Measurements from ENCODE around the gene APMAP.

Gene APMAP

DNA sequence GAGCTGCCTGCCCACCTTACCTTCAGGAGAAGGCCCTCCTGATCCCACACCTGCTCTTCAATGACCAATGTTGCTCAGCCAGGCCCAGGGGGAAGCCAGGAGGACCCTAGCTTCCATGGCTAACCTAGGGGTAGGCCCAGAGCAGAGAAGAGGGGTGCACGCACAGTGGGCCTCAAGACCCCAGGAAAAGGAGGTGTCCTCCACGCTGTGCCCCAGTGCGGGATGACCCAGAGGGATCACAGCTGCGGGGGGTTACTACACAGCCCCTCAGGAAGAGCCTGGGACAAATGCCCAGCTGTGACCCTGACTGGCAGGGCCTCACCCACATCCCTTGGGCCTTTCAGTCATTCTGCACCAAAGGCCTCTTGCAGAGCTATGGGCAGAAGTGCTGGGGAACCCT lies 31.6 kb upstream of the APMAP start:
- DNase-seq (ENCODE audit: low read depth) = no peak

GRCh38 chr20:25023356-25023755 lies 30.8 kb upstream of the APMAP start:
- no peak for DNase-seq (ENCODE audit: low read depth)

DNA sequence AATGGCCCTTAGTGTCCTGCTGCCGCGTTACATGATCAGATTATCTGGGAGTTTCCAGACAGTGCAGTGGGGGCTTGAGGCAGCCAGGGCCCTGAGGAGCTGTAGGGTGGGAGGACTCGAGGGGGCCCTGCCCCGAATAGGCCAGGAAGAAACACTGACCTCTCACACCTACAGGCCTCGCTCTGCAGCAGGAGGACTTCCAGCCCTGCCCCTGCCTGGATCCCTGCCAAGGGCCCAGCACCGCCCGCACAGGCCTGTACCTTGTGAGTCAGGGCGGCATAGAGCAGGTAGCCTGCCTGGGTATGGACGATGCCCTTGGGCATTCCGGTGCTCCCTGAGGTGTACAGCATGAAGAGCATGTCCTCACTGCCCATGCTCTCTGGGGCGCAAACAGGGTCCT lies 30.1 kb upstream of the APMAP start:
- no peak for DNase-seq (ENCODE audit: low read depth)

- DNase-seq (ENCODE audit: low read depth) = no peak
Observed at GRCh38 chr20:25021336-25021735, 28.8 kb upstream of the APMAP start.

- no peak for DNase-seq (ENCODE audit: low read depth)
Observed at GRCh38 chr20:25020901-25021301, 28.4 kb upstream of the APMAP start.

DNA sequence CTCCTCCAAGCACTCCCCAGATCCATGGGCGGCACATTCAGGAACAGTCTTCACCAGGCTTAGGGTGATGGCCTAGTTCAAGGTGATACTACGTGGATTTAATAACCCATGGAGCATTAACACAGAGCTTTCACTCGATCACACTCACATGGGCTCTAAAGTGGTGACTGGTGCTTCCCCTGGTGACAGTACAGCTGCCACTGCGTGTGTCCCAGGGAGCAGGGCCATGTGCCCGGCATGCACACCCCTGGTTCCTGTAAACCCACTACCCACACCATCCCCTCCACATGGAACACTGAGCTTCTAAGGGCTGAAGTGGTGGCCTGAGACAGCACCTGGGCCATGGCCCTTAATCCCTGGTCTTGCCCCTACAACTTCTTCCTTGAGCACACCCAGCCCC lies 27.8 kb upstream of the APMAP start:
- DNase-seq (ENCODE audit: low read depth) = no peak

GRCh38 chr20:25019381-25020155 lies 27.0 kb upstream of the APMAP start:
- no peak for DNase-seq (ENCODE audit: low read depth)

DNA sequence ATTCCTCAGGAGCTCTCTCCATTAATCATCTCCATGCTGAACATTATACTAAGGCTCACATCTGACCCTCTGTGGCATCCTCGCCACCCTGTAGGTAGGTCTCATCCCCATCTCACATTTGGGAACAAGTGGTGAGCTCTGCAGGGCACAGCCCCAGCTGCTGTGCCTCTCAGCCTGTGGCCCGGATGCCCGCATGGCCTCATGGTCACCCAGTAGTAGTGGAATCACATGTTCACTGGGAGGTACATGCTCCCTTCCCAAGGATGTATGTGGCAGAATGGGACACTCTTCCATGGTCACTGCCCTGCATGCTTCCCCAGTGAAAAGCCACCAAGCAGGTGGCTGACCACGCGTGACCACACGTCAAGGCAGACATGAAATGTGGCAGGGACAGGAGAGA lies 26.3 kb upstream of the APMAP start:
- no peak for DNase-seq (ENCODE audit: low read depth)

DNA sequence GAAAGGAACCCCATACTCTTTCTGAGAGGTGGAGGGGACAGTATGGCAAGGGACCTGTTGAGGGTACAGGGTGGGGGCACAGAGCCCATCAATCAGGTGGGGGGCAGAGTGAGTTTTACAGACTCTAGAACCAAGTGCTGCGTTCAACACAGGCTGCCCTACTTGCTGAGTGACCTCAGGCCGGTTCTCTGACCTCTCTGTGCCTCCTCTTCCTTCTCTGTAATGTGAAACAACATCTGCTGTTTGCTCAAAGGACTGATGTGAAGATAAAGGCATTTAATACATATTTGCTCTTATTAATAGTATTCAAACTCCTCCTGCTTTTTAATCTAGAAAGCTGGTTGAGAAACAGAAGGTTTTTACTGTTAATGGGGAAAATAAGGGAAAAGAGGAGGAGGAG lies 25.9 kb upstream of the APMAP start:
- DNase-seq (ENCODE audit: low read depth) = no peak

- DNase-seq (ENCODE audit: low read depth) = no peak
Observed at GRCh38 chr20:25017257-25017803, 24.8 kb upstream of the APMAP start.

DNA sequence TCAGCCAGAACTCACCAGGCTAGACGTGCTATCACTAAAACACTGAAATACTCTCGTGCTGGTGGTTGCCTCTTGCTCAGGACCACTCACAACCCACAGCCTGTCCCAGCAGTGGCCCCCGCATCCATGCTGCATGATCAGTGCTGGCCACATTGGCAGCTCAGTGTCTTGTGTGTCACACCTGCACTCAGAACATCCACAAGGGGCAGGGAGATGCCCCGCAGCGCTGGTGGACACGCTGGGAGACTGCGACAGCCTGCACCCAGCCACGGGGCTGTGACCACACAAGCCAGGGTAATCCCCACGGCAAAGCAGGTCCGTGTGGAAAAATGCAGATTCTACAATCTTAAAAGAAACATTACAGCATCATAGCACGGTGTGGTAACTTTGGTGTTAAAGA lies 23.9 kb upstream of the APMAP start:
- no peak for DNase-seq (ENCODE audit: low read depth)

- no peak for DNase-seq (ENCODE audit: low read depth)
Observed at GRCh38 chr20:25015986-25016385, 23.4 kb upstream of the APMAP start.

DNA sequence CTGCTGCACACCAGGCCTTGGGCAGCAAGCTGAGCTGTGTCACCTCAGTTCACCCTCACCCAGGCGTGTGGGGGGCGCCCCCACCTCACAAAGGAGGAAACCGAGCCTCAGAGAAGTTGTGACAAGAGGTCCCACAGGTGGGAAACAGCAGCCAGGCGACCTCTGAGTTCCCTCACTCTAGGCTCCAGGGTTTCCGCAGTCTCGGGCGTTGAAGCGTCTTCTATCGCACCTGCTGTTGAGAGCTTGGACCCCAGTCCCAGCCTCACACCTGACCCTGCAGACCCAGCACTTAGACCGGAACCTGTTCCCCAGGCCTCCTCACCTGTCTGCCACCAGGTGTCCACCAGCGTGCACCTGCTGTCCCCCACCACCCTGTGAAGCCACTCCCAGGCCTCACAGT lies 22.3 kb upstream of the APMAP start:
- DNase-seq (ENCODE audit: low read depth) = no peak

- no peak for DNase-seq (ENCODE audit: low read depth)
Observed at GRCh38 chr20:25013478-25014380, 21.2 kb upstream of the APMAP start.

GRCh38 chr20:25012616-25013189 lies 20.2 kb upstream of the APMAP start:
- DNase-seq (ENCODE audit: low read depth) = no peak

DNA sequence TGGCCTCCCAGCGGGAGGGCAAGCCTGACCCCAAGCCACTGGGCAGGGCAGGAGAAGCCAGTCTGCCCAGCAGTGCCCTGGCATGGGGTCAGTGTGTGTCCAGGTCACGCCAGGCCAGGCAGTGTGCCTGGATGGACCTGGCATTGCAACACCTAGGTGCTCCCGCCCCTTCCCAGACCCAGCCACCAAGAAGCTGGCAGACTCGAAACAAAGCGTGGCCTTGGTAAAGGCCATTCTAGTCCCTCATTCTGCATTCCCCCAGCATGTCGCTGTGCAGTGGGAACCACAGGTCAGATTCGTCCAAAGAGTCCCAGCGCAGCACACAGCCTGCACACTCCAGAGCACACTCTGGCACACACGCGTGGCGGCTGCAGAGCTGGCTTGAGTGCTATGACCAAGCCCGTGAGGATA lies 19.3 kb upstream of the APMAP start:
- no peak for DNase-seq (ENCODE audit: low read depth)

GRCh38 chr20:25011261-25011660 lies 18.7 kb upstream of the APMAP start:
- DNase-seq (ENCODE audit: low read depth) = no peak

- no peak for DNase-seq (ENCODE audit: low read depth)
Observed at GRCh38 chr20:25009218-25010145, 16.9 kb upstream of the APMAP start.

GRCh38 chr20:25008388-25009217 lies 16.1 kb upstream of the APMAP start:
- DNase-seq (ENCODE audit: low read depth) = no peak

GRCh38 chr20:25007491-25008305 lies 15.1 kb upstream of the APMAP start:
- no peak for DNase-seq (ENCODE audit: low read depth)
